B cell (primary cell): ENCODE results near the gene CELF4. TPM values are rescaled to one million over a fixed set of nuclear protein-coding genes. Genes with fewer than 3 reads are reported as not detected.

Experiments
- ATAC-seq: fragments of 200-7000 bp; cut with Tn5 transposase; one replicate; pipeline ENCODE4 v1.10.0; 2021; ENCODE audit warnings: low read depth, mild to moderate bottlenecking, moderate number of reproducible peaks, moderate library complexity
- CTCF ChIA-PET: fragments of 350-600 bp; sonication (Branson Sonifier 250); formaldehyde crosslinking; loops from one replicate; lab custom pipeline; 2021; ENCODE audit warnings: antibody characterized with exemption, inconsistent platforms; lab: Charles Lee
- POLR2A ChIA-PET: fragments of 350-600 bp; sonication (Branson Sonifier 250); formaldehyde crosslinking; loops from one replicate; lab custom pipeline; 2021; ENCODE audit warnings: antibody characterized with exemption; lab: Charles Lee
- DNase-seq: peaks from one replicate; pipeline ENCODE4 v3.0.0; 2013
- H2AFZ ChIP-seq: 2 replicates; pipeline ENCODE4 v1.6.1; 2012; ENCODE audit warnings: mild to moderate bottlenecking, low read depth, low read length; ENCODE audit not compliant: insufficient read depth, poor library complexity, severe bottlenecking
- H3K27ac ChIP-seq, 2 donors: 1 replicate in 1 of 2; 2 replicates in 1 of 2; pipeline ENCODE4 v1.5.1; 2012 to 2013; ENCODE audit warnings: low read length in 2 of 2, mild to moderate bottlenecking in 2 of 2, moderate library complexity in 1 of 2
- H3K27me3 ChIP-seq, 4 experiments: fragments of 200-600 bp in 1 of 4; sonication (generic) in 1 of 4; replicated peaks in 1 of 4; 1 replicate in 2 of 4; 2 replicates in 2 of 4; pipeline versions ENCODE4 v1.6.1 to v1.7.0; 2013 to 2016; ENCODE audit warnings: low read length in 3 of 4, mild to moderate bottlenecking in 2 of 4, mixed read lengths in 1 of 4, moderate library complexity in 1 of 4; ENCODE audit not compliant: insufficient read depth in 4 of 4, control insufficient read depth in 3 of 4; ENCODE audit errors: control extremely low read depth in 1 of 4
- H3K36me3 ChIP-seq, 2 experiments: replicated peaks in 1 of 2; 1 replicate in 1 of 2; 2 replicates in 1 of 2; pipeline versions ENCODE4 v1.6.1 to v1.7.1; 2013; ENCODE audit warnings: low read length in 1 of 2; ENCODE audit not compliant: insufficient read depth in 2 of 2, control insufficient read depth in 1 of 2; ENCODE audit errors: control extremely low read depth in 1 of 2, extremely low read depth in 1 of 2
- H3K4me1 ChIP-seq, 2 donors: fragments of 200-600 bp in 1 of 2; sonication (generic) in 1 of 2; 1 replicate in 1 of 2; 2 replicates in 1 of 2; pipeline versions ENCODE4 v1.5.1 to v1.6.1; 2013 to 2017; ENCODE audit warnings: low read length in 2 of 2; ENCODE audit not compliant: control insufficient read depth in 2 of 2, insufficient read depth in 2 of 2
- H3K4me2 ChIP-seq: replicated peaks from 2 replicates; pipeline ENCODE3; 2012; ENCODE audit warnings: mild to moderate bottlenecking, low read depth, low read length; ENCODE audit not compliant: poor library complexity, severe bottlenecking
- H3K4me3 ChIP-seq, 5 experiments: fragments of 200-600 bp in 1 of 5; sonication (generic) in 1 of 5; 1 replicate in 3 of 5; 2 replicates in 2 of 5; pipeline versions ENCODE4 v1.5.1 to v1.7.0; 2011 to 2016; ENCODE audit warnings: low read length in 4 of 5, mild to moderate bottlenecking in 4 of 5, low read depth in 2 of 5, control low read depth in 1 of 5, moderate library complexity in 1 of 5; ENCODE audit not compliant: insufficient read depth in 1 of 5; ENCODE audit errors: control extremely low read depth in 1 of 5, extremely low read depth in 1 of 5
- H3K79me2 ChIP-seq: fragments of 200-600 bp; sonication (generic); one replicate; pipeline ENCODE4 v1.6.0; 2016; ENCODE audit warnings: low read length; ENCODE audit not compliant: control insufficient read depth, insufficient read depth
- H3K9ac ChIP-seq: fragments of 200-600 bp; sonication (generic); 2 replicates; pipeline ENCODE4 v1.6.1; 2017; ENCODE audit warnings: mild to moderate bottlenecking, low read length, moderate library complexity
- H3K9me3 ChIP-seq, 3 donors: one replicate each; pipeline versions ENCODE4 v1.6.1 to v1.7.1; 2013; ENCODE audit warnings: low read length in 2 of 3; ENCODE audit not compliant: control insufficient read depth in 2 of 3, insufficient read depth in 1 of 3; ENCODE audit errors: control extremely low read depth in 1 of 3
- H4K20me1 ChIP-seq: 2 replicates; pipeline ENCODE4 v1.6.0; 2012; ENCODE audit warnings: mild to moderate bottlenecking, low read length; ENCODE audit not compliant: insufficient read depth, control insufficient read depth, poor library complexity, severe bottlenecking
- H3K27ac Mint-ChIP-seq: one replicate; pipeline ENCODE4 v1.8.0; 2021; ENCODE audit warnings: mixed read lengths
- H3K27me3 Mint-ChIP-seq: one replicate; pipeline ENCODE4 v1.8.0; 2021; ENCODE audit warnings: mixed read lengths
- H3K4me1 Mint-ChIP-seq: one replicate; pipeline ENCODE4 v1.8.0; 2021; ENCODE audit warnings: mixed read lengths
- H3K4me3 Mint-ChIP-seq: one replicate; pipeline ENCODE4 v1.8.0; 2021; ENCODE audit warnings: mixed read lengths
- H3K9me3 Mint-ChIP-seq: one replicate; pipeline ENCODE4 v1.8.0; 2022; ENCODE audit warnings: mixed read lengths; ENCODE audit not compliant: insufficient read depth
- EZH2 ChIP-seq: IDR thresholded peaks from 2 replicates; pipeline ENCODE4 v1.6.1; 2012; ENCODE audit warnings: borderline replicate concordance, low read depth, mild to moderate bottlenecking, moderate library complexity, low read length; ENCODE audit not compliant: insufficient read depth, poor library complexity, severe bottlenecking
- WGBS: methylation state at CpG from one replicate; pipeline ENCODE4 v1.1.5; 2013; ENCODE audit warnings: missing lambda C conversion rate; ENCODE audit not compliant: insufficient coverage; 5-methylcytosine and 5-hydroxymethylcytosine counted together
- intact Hi-C: fragments of 100-400 bp; cut with micrococcal nuclease; formaldehyde crosslinking; loops from one replicate; pipeline ENCODE4 v1.10.0; 2022
- polyA plus RNA-seq: library from polyadenylated mRNA; depleted of rRNA; stranded (reverse); fragments of >200 nt; gene quantifications from 2 replicates; pipeline ENCODE4 v1.2.3, GENCODE V29; 2012
- total RNA-seq, 2 donors: library from RNA; stranded (reverse); fragments of 120-200 nt in 1 of 2; gene quantifications; 1 replicate in 1 of 2; 2 replicates in 1 of 2; pipeline versions ENCODE4 v1.2.3 to v1.2.4, GENCODE V29; 2013 to 2022
- TF ChIP-seq, protein P1 (sequence below): fragments of 200-600 bp; IDR thresholded peaks from one replicate; pipeline ENCODE4 v1.8.0; 2022; ENCODE audit warnings: antibody characterized with exemption, mild to moderate bottlenecking

CELF4 gene
- total and polyA plus RNA-seq, 2 donors (not counting 1 experiment from before 2014, with no cell fraction given): not detected

DNA sequence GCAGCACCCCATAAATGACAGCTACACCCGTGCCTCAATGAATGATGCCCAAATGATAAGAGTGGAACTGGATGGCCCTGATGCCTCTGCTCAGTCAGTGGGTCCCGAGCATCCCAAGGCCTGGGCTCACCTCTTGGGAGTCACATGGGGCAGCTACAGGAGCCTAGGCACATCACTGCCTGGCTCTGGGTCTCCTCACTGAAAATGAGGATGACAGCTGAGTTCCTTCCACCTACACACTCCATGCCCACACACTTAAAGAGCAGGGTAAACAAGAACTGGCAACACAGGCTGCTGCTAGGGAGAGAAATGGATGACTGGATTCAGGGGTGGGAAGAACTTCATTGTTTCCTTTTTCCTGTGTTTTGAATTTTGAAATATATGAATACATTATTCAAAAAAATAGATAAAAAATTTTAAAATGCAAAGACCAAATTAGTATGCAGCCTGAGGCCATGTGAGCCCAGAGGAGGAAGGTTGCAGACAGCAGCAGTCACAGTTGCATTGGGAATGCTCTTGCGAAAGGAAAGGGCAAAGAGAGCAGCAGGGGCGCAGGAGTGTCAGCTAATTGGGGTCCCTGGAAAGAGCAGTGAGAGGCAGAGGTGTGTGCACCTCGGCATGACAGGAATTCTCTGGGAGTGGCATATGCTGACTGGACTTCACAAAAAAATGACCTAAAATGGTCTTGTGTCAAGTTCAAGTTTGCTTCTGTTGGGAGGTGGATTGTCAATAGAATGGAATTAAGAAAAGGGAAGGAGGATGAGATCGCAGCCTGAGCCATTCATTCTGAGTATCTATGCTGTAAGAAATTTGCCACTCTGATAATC is 327.1 kb downstream of the CELF4 start:
- no peak overlapping the region for H3K27ac ChIP-seq
- H3K4me1 ChIP-seq: peaks cover 0 to under 1% of the 10 kb centered on the region in 2 donors
- Mint-ChIP-seq H3K4me1 (no peaks in the 10 kb centered on the region), H3K4me3 (no peak overlapping the region), H3K27me3 (peaks cover 9% of the 10 kb centered on the region), H3K27ac (no peak overlapping the region), H3K9me3 (no peaks in the 10 kb centered on the region)
- intact Hi-C loops: no loop called here
- no peak overlapping the region for H3K4me3 ChIP-seq
- no peaks in the 10 kb centered on the region for H3K79me2 ChIP-seq
- H3K36me3 ChIP-seq: no peaks in the 10 kb centered on the region
- CTCF ChIA-PET: no interaction called here
- H3K9me3 ChIP-seq: no peaks in the 10 kb centered on the region
- POLR2A ChIA-PET: no interaction called here
- H4K20me1 ChIP-seq: no peaks in the 10 kb centered on the region
- ATAC-seq (no peak), DNase-seq (no peak)
- no peak overlapping the region for H2AFZ ChIP-seq
- no peak overlapping the region for H3K9ac ChIP-seq
- TF ChIP-seq EZH2: no peak
- TF ChIP-seq, protein P1, sequence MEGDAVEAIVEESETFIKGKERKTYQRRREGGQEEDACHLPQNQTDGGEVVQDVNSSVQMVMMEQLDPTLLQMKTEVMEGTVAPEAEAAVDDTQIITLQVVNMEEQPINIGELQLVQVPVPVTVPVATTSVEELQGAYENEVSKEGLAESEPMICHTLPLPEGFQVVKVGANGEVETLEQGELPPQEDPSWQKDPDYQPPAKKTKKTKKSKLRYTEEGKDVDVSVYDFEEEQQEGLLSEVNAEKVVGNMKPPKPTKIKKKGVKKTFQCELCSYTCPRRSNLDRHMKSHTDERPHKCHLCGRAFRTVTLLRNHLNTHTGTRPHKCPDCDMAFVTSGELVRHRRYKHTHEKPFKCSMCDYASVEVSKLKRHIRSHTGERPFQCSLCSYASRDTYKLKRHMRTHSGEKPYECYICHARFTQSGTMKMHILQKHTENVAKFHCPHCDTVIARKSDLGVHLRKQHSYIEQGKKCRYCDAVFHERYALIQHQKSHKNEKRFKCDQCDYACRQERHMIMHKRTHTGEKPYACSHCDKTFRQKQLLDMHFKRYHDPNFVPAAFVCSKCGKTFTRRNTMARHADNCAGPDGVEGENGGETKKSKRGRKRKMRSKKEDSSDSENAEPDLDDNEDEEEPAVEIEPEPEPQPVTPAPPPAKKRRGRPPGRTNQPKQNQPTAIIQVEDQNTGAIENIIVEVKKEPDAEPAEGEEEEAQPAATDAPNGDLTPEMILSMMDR: no peak
- no peak overlapping the region for H3K4me2 ChIP-seq
- peaks cover 0 to 3% (median 1%) of the 10 kb centered on the region in 4 experiments for H3K27me3 ChIP-seq
- WGBS: 91% methylated on average over 5 of the region's 6 CpGs

DNA sequence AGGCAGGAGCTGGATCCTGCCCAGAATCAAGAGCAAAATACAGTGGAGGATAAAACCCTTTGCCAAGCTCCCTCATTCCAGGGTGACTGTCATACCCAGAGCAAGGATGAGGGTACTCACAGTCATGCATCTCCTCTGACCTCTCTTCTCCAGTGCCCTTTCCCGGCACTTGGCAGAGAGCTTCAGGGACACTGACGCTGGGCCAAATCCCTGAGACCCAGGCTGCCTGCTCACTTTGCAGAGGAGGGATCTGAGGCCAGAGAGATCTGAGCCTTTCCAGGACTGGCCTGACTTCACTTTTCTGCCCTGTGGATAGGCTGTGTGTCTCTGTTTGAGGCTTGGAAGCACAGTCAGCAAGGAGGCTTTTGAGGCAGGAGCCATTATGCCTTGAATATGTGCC is 330.0 kb downstream of the CELF4 start:
- Histone ChIP-seq H3K36me3 (no peaks in the 10 kb centered on the region), H3K4me2 (no peak overlapping the region), H2AFZ (no peak overlapping the region), H3K27ac (no peak overlapping the region), H4K20me1 (no peaks in the 10 kb centered on the region), H3K27me3 (no peaks in the 10 kb centered on the region), H3K4me1 (no peaks in the 10 kb centered on the region), H3K9me3 (no peaks in the 10 kb centered on the region), H3K4me3 (no peak overlapping the region), H3K9ac (no peak overlapping the region), H3K79me2 (no peaks in the 10 kb centered on the region)
- TF ChIP-seq EZH2: no peak
- TF ChIP-seq, protein P1: no peak
- intact Hi-C loops: no loop called here
- DNase-seq (no peak), ATAC-seq (no peak)
- no peak overlapping the region for H3K27ac Mint-ChIP-seq
- WGBS: 100% methylated on average over 2 of the region's 2 CpGs
- H3K4me3 Mint-ChIP-seq: no peak overlapping the region
- ChIA-PET POLR2A (no interaction called here), CTCF (no interaction called here)
- no peaks in the 10 kb centered on the region for H3K27me3 Mint-ChIP-seq
- no peaks in the 10 kb centered on the region for H3K9me3 Mint-ChIP-seq
- H3K4me1 Mint-ChIP-seq: no peaks in the 10 kb centered on the region
